Prostate gland (tissue), 2 donors: ENCODE results near the gene CDH13. TPM values are rescaled to one million over a fixed set of nuclear protein-coding genes. Genes with fewer than 3 reads are reported as not detected.

Experiments used
- DNase-seq: peaks from one replicate; pipeline ENCODE4 v3.0.0-alpha.2; 2019; ENCODE audit warnings: low spot score
- H3K27ac ChIP-seq, 2 donors: fragments of 200-600 bp; sonication (generic); 2 replicates each; pipeline ENCODE4 v1.5.1; 2017 to 2019
- H3K27me3 ChIP-seq: fragments of 200-600 bp; sonication (generic); replicated peaks from 2 replicates; pipeline ENCODE4 v1.5.1; 2019; ENCODE audit not compliant: insufficient read depth
- H3K36me3 ChIP-seq, 2 donors: fragments of 200-600 bp; sonication (generic); 1 replicate in 1 of 2; 2 replicates in 1 of 2; pipeline versions ENCODE4 v1.5.1 to v1.8.1; 2017 to 2019
- H3K4me1 ChIP-seq: fragments of 200-600 bp; sonication (generic); replicated peaks from 2 replicates; pipeline ENCODE4 v1.5.1; 2019
- H3K4me3 ChIP-seq, 2 donors: fragments of 200-600 bp; sonication (generic); 2 replicates each; pipeline ENCODE4 v1.5.1; 2017 to 2019
- H3K9me3 ChIP-seq: fragments of 200-600 bp; sonication (generic); 2 replicates; pipeline ENCODE4 v1.5.1; 2017
- CTCF ChIP-seq, 4 experiments: fragments of 200-600 bp in 2 of 4; fragments of 450-650 bp in 2 of 4; sonication (generic) in 2 of 4; IDR thresholded peaks; 1 replicate in 3 of 4; 2 replicates in 1 of 4; pipeline ENCODE4 v1.5.1; 2016 to 2019; ENCODE audit warnings: antibody characterized with exemption in 4 of 4, mild to moderate bottlenecking in 2 of 4, moderate library complexity in 2 of 4
- POLR2A ChIP-seq: fragments of 450-650 bp; IDR thresholded peaks from one replicate; pipeline ENCODE4 v1.6.1; 2016; ENCODE audit warnings: antibody characterized with exemption, mild to moderate bottlenecking
- POLR2AphosphoS5 ChIP-seq: sonication (generic); formaldehyde crosslinking; IDR thresholded peaks from one replicate; pipeline ENCODE4 v1.6.1; 2017; ENCODE audit warnings: antibody characterized with exemption
- WGBS: methylation state at CpG from one replicate; pipeline ENCODE4 v1.1.5; 2018; 5-methylcytosine and 5-hydroxymethylcytosine counted together
- intact Hi-C: fragments of 100-400 bp; cut with DNase I; formaldehyde crosslinking; loops from one replicate; pipeline ENCODE4 v1.14.2; 2022
- total RNA-seq, 2 donors: library from RNA; depleted of rRNA; stranded (reverse); fragments of >200 nt; gene quantifications; one replicate each; pipeline ENCODE4 v1.1.0, GENCODE V29; 2016

CDH13 gene
- total RNA-seq, 2 donors from 2014 or later, result 20.6 to 23.0 TPM

DNA sequence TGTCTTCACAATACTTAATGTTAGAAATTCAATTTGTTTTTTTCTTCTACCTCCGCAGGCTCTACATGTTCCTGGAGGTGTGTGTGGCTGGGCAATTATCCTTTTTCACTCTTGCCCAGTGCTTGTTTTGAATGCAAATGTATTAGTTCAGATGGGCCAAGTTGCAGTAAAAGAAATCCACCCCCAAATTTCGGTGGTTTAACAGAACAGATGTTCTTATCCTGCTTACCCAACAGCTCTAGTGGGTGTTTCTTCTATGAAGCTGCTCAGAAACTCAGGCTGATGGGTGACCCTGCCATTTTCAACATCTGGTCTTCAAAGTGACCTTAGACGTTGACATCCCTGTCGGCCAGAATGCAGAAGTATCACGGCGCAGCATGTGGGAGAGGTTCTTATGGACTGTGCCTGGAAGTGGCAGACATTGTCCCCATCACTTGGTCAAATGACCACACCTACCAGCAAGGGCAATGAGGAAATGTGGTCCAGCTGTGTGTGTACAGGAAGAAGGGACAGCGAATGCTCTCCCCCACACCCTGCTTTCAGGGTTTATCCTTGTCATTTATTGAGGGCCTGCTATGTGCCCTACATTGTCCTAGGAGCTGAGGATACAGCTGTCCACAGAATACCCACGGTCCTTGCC, 157.3 kb downstream of the CDH13 start:
- DNase-seq, result no peak
- WGBS, result 66% methylated on average over 8 of the region's 8 CpGs
- Histone ChIP-seq H3K4me1 (no peaks in the 10 kb centered on the region), H3K9me3 (no peaks in the 10 kb centered on the region), H3K27ac (no peak overlapping the region), H3K27me3 (no peaks in the 10 kb centered on the region), H3K4me3 (no peak overlapping the region), H3K36me3 (no peaks in the 10 kb centered on the region)
- no peak for TF ChIP-seq CTCF (IDR thresholded peaks at IDR 0.05)
- TF ChIP-seq POLR2AphosphoS5, result no peak
- no peak for TF ChIP-seq POLR2A
- intact Hi-C loops, result no loop called here

- no peak for TF ChIP-seq POLR2AphosphoS5
- TF ChIP-seq CTCF (IDR thresholded peaks at IDR 0.05), result no peak
- TF ChIP-seq POLR2A, result no peak
- 97% methylated on average over 3 of the region's 3 CpGs for WGBS
- intact Hi-C loops, result no loop called here
- H3K36me3 ChIP-seq, result no peaks in the 10 kb centered on the region
- no peaks in the 10 kb centered on the region for H3K9me3 ChIP-seq
- no peaks in the 10 kb centered on the region for H3K27me3 ChIP-seq
- no peak overlapping the region for H3K27ac ChIP-seq
- no peak overlapping the region for H3K4me3 ChIP-seq
- DNase-seq, result no peak
- no peaks in the 10 kb centered on the region for H3K4me1 ChIP-seq
Observed at GRCh38 chr16:82784573-82784968, 157.8 kb downstream of the CDH13 start.

GRCh38 chr16:82788225-82788624, 161.5 kb downstream of the CDH13 start:
- H3K4me1 ChIP-seq, result no peaks in the 10 kb centered on the region
- no peak for TF ChIP-seq POLR2AphosphoS5
- no peak for TF ChIP-seq CTCF (IDR thresholded peaks at IDR 0.05)
- no peak for TF ChIP-seq POLR2A
- intact Hi-C loops, result no loop called here
- no peaks in the 10 kb centered on the region for H3K36me3 ChIP-seq
- H3K27me3 ChIP-seq, result no peaks in the 10 kb centered on the region
- WGBS, result 77% methylated on average over 6 of the region's 7 CpGs
- H3K27ac ChIP-seq, result no peak overlapping the region
- no peak for DNase-seq
- H3K4me3 ChIP-seq, result no peak overlapping the region
- H3K9me3 ChIP-seq, result no peaks in the 10 kb centered on the region

- 83% methylated on average over 4 of the region's 4 CpGs for WGBS
Observed at GRCh38 chr16:82788919-82789318, 162.2 kb downstream of the CDH13 start.

More at GRCh38 chr16:82788919-82789318, 162.2 kb downstream of the CDH13 start:
- Histone ChIP-seq H3K27ac (no peak overlapping the region), H3K9me3 (no peaks in the 10 kb centered on the region), H3K4me3 (no peak overlapping the region), H3K36me3 (no peaks in the 10 kb centered on the region), H3K27me3 (no peaks in the 10 kb centered on the region), H3K4me1 (no peaks in the 10 kb centered on the region)
- DNase-seq, result no peak
- intact Hi-C loops, result no loop called here
- TF ChIP-seq CTCF (IDR thresholded peaks at IDR 0.05), result no peak
- no peak for TF ChIP-seq POLR2A
- no peak for TF ChIP-seq POLR2AphosphoS5
